Thoracic aorta (tissue), 2 donors: Measurements from ENCODE around the gene BHMT. TPM values are rescaled to one million over a fixed set of nuclear protein-coding genes. Genes with fewer than 3 reads are reported as not detected.
"Not testable (repeated sequence)": the region's sequence is repeated elsewhere in the genome, so short reads cannot be mapped to it uniquely, and the experiment has no call there.

Source experiments
- ATAC-seq: fragments of 150-250 bp; one replicate; pipeline ENCODE4 v1.8.0; 2017; ENCODE audit warnings: low read depth; ENCODE audit not compliant: insufficient number of reproducible peaks, low FRiP score
- DNase-seq: peaks from one replicate; pipeline ENCODE4 v3.0.0-alpha.2; 2020; ENCODE audit warnings: low spot score
- H3K27ac ChIP-seq, 2 donors: fragments of 200-600 bp; sonication (generic); 1 replicate in 1 of 2; 2 replicates in 1 of 2; pipeline ENCODE4 v1.5.1; 2016; ENCODE audit warnings: mild to moderate bottlenecking in 2 of 2, moderate library complexity in 2 of 2
- H3K27me3 ChIP-seq: fragments of 200-600 bp; sonication (generic); replicated peaks from 2 replicates; pipeline ENCODE4 v1.6.0; 2016; ENCODE audit warnings: mild to moderate bottlenecking; ENCODE audit not compliant: insufficient read depth
- H3K36me3 ChIP-seq: fragments of 200-600 bp; sonication (generic); one replicate; pipeline ENCODE4 v1.5.1; 2016
- H3K4me1 ChIP-seq, 2 donors: fragments of 200-600 bp; sonication (generic); 1 replicate in 1 of 2; 2 replicates in 1 of 2; pipeline versions ENCODE4 v1.5.1 to v1.6.0; 2016; ENCODE audit warnings: low read depth in 2 of 2, mild to moderate bottlenecking in 1 of 2; ENCODE audit not compliant: control insufficient read depth in 1 of 2
- H3K4me3 ChIP-seq: fragments of 200-600 bp; sonication (generic); 2 replicates; pipeline ENCODE4 v1.5.1; 2016; ENCODE audit warnings: mild to moderate bottlenecking
- H3K9me3 ChIP-seq: fragments of 200-600 bp; sonication (generic); 2 replicates; pipeline ENCODE4 v1.5.1; 2016
- total RNA-seq, 2 donors: library from RNA; depleted of rRNA; stranded (reverse); fragments of >200 nt; gene quantifications; one replicate each; pipeline versions ENCODE4 v1.1.0 to v1.2.3, GENCODE V29; 2016
- TF ChIP-seq, protein P1 (sequence below): fragments of 200-600 bp; sonication (generic); IDR thresholded peaks from one replicate; pipeline ENCODE4 v1.5.1; 2019; ENCODE audit warnings: antibody characterized with exemption

Gene BHMT
- total RNA-seq, 2 donors from 2014 or later: 0.41 to 2.0 TPM

DNA sequence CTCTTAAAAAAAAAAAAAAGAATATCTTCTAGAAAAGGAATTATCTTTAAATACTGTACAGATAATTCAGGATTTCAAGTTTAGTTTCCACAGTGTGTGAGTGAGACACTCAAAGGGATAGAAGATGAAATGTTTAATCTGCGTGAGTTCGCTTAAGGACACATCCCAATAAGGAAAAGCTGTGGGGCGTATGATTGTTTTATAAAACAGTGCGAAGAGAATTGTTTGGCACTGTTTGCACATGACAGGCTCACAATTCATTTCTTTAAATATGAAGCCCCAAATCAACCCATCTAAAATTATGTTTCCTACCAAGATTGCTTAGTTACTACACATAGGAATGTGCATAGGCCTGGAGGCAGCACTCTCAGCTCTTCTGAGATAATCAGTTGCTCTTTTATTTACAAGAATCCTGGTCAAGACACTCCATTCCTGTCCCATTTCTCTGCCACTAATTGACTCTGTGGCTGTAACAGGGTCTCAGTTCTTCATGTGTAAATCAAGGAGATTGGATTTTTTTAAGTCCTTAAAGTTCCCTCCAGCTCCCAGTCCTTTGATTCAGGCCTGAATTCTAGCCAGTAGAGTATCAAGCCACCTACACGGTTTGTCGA is 60.1 kb downstream of the BHMT start:
- H3K4me3 ChIP-seq: no peak overlapping the region
- ATAC-seq (no peak), DNase-seq (no peak)
- TF ChIP-seq, protein P1, sequence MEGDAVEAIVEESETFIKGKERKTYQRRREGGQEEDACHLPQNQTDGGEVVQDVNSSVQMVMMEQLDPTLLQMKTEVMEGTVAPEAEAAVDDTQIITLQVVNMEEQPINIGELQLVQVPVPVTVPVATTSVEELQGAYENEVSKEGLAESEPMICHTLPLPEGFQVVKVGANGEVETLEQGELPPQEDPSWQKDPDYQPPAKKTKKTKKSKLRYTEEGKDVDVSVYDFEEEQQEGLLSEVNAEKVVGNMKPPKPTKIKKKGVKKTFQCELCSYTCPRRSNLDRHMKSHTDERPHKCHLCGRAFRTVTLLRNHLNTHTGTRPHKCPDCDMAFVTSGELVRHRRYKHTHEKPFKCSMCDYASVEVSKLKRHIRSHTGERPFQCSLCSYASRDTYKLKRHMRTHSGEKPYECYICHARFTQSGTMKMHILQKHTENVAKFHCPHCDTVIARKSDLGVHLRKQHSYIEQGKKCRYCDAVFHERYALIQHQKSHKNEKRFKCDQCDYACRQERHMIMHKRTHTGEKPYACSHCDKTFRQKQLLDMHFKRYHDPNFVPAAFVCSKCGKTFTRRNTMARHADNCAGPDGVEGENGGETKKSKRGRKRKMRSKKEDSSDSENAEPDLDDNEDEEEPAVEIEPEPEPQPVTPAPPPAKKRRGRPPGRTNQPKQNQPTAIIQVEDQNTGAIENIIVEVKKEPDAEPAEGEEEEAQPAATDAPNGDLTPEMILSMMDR: no peak
- H3K27ac ChIP-seq: no peak overlapping the region
- no peaks in the 10 kb centered on the region for H3K36me3 ChIP-seq
- H3K27me3 ChIP-seq: no peaks in the 10 kb centered on the region
- H3K9me3 ChIP-seq: no peaks in the 10 kb centered on the region
- H3K4me1 ChIP-seq: no peaks in the 10 kb centered on the region

DNA sequence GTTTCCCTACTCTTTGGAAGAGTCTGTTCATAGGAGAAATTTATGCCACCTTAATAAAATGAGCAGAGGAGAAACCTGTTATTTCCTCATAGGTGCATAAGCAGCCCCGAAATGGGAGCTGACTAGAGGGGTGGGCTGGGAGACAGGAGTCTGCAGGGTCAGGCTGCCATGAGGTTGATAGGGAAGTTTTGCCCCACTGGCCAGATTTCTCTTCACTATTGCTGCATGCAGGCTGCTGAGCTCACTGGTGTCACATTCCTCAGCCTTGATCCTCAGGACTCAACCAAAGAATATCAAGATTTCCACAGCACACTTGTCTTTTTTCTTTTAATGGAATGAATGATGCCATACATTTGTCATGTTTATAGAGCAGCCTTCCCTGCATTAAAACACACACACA is 60.7 kb downstream of the BHMT start:
- Histone ChIP-seq H3K27ac (no peak overlapping the region), H3K9me3 (no peaks in the 10 kb centered on the region), H3K36me3 (no peaks in the 10 kb centered on the region), H3K4me1 (no peaks in the 10 kb centered on the region), H3K27me3 (no peaks in the 10 kb centered on the region), H3K4me3 (no peak overlapping the region)
- ATAC-seq (no peak), DNase-seq (no peak)
- TF ChIP-seq, protein P1: no peak

- Histone ChIP-seq H3K27ac (no peak overlapping the region), H3K4me1 (no peaks in the 10 kb centered on the region), H3K9me3 (no peaks in the 10 kb centered on the region), H3K4me3 (no peak overlapping the region), H3K36me3 (no peaks in the 10 kb centered on the region), H3K27me3 (no peaks in the 10 kb centered on the region)
- TF ChIP-seq, protein P1: no peak
- no peak for DNase-seq
- no peak for ATAC-seq
Measured at GRCh38 chr5:79173626-79174025, 62.0 kb downstream of the BHMT start.

DNA sequence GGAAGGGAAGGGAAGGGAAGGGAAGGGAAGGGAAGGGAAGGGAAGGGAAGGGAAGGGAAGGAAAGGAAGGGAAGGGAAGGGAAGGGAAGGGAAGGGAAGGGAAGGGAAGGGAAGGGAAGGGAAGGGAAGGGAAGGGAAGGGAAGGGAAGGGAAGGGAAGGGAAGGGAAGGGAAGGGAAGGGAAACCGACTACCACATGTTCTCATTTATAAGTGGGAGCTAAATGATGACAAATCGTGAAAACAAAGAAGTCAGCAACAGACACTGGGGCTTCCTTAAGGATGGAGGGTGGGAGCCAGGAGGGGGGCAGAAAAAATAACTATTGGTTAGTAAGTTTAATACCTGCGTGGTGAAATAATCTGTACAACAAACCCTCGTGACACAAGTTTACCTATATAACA is 68.8 kb downstream of the BHMT start:
- not testable (repeated sequence) for DNase-seq, H3K9me3 ChIP-seq, ATAC-seq, H3K4me3 ChIP-seq, H3K27ac ChIP-seq, H3K36me3 ChIP-seq, H3K27me3 ChIP-seq, H3K4me1 ChIP-seq

DNA sequence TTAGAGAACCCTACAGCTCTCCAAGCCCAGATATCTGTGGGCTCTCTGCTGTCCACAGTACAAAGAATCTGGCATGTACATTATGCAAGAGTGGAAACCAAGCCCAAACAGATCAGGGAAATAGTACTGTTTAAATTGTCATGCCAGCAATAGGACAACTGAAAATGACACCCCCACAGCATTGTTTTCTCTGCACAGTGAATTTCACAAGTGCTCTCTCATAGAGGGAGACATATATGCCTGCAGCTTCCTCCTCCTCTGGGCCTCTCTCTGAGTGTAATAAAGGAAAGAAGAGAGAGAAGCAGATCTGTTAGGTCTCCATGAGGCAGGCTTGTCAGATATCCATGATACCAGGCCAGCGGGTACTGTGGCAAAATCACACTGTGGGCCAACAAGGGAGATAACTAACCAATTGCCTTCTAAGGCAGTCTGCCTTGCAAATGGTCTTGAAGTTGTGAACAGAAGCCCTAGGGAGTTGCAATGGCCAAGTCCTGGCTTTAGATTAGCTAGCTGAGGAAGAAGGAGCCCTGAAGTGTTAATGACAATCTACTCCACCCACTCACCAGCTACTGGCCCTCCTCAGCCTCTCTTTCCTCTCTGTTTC is 69.9 kb downstream of the BHMT start:
- H3K27ac ChIP-seq: no peak overlapping the region
- no peak for ATAC-seq
- TF ChIP-seq, protein P1: no peak

More for the DNA sequence above, 69.9 kb downstream of the BHMT start:
- H3K9me3 ChIP-seq: no peaks in the 10 kb centered on the region
- no peaks in the 10 kb centered on the region for H3K36me3 ChIP-seq
- H3K4me3 ChIP-seq: no peak overlapping the region
- no peaks in the 10 kb centered on the region for H3K4me1 ChIP-seq
- no peak for DNase-seq
- no peaks in the 10 kb centered on the region for H3K27me3 ChIP-seq

Other genes starting within 250 kb of the BHMT start
- gene ARSB, start 126.5 kb upstream of the BHMT start, total RNA-seq: 10 to 100 TPM; 26.1 to 36.0 TPM
- under 1 TPM; 0.85 to 0.95 TPM for gene DMGDH, start 42.1 kb upstream of the BHMT start, total RNA-seq
- 10 to 100 TPM; 14.2 to 16.1 TPM for gene BHMT2, start 42.0 kb upstream of the BHMT start, total RNA-seq
- 10 to 100 TPM; 15.4 to 22.8 TPM for gene JMY, start 124.3 kb downstream of the BHMT start, total RNA-seq